GM19324 (cell line): Measurements from ENCODE around the gene KDM4C.
A peak's percentile ranks its signal among the peaks of the same experiment; 100 is the strongest.

Experiments
- ATAC-seq: cut with Tn5 transposase; IDR thresholded peaks from one replicate; pipeline ENCODE4 v1.9.1; 2021; ENCODE audit warnings: mild to moderate bottlenecking, moderate library complexity; ENCODE audit not compliant: unreplicated experiment, low FRiP score

KDM4C gene

DNA sequence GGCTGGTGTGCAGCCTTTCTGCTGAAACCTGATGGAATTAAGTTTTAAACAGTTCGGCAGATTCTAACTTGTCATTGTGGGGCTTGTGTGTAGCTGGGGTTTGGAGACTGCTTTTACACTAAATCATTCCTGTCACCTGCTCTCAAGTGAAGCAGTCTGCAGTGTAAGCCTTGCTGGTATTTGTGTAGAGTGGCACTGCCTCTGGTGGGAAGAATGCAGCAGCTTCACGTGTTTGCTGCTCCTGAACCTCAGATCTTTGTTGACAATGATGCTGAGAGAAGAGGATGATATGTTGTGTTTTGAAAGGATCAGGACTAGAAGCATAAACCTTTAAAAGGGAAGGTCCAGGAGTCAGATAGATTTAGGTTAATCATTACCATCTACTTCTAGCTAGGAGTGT lies 88.1 kb downstream of the KDM4C start:
- ATAC-seq: no peak

DNA sequence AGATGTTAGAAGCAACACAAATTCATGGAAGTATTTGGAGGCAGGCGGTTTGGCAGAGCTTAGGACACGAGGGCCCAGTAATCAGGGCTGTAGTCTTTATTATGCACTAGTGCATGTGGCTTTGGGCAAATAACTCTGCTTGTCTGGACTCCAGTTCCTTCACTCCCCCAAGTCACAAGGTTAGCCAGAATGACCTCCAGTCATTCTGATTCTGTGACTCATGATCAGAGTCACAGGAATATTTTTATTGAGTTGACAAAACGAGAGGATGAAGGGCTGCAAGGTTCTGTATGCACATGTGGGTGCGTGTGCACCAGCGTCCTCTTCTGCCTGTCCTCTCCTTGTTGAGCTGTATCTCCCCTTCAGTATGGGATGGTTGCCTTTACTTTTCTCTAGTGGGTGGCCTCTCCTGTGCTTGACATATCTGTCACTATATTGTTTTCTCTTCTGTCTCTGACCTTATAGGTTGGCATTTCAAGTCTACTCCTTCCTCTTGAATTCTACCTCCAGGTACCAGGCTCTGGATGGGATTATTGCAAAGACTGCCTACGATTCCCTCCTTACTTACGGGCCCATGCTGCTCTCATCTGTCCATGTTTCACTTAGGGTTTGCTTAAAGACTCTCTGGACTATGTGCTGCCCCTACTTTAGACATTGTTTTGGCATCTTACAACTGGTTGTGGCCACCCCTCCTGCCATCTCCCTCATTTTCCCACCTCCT lies 94.6 kb downstream of the KDM4C start:
- ATAC-seq: no peak

- ATAC-seq: no peak
Measured at GRCh38 chr9:6855860-6856259, 98.1 kb downstream of the KDM4C start.

DNA sequence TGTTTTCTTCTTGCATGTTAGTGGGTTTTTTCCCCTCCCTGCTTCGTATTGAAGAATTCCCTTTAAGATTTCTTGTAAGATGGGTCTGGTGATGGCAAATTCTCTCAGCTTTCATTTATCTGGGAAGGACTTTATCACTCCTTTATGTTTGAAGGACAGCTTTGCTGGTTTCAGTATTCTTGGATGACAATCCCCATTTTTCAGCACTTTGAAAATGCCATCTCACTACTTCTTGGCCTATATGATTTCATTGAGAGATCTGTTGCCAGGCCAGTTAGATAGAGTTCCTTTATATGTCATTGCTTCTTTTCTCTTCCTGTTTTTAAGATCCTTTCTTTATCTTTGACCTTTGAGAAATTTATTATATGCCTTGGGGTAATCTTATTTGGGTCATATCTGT lies 106.3 kb downstream of the KDM4C start:
- no peak for ATAC-seq

DNA sequence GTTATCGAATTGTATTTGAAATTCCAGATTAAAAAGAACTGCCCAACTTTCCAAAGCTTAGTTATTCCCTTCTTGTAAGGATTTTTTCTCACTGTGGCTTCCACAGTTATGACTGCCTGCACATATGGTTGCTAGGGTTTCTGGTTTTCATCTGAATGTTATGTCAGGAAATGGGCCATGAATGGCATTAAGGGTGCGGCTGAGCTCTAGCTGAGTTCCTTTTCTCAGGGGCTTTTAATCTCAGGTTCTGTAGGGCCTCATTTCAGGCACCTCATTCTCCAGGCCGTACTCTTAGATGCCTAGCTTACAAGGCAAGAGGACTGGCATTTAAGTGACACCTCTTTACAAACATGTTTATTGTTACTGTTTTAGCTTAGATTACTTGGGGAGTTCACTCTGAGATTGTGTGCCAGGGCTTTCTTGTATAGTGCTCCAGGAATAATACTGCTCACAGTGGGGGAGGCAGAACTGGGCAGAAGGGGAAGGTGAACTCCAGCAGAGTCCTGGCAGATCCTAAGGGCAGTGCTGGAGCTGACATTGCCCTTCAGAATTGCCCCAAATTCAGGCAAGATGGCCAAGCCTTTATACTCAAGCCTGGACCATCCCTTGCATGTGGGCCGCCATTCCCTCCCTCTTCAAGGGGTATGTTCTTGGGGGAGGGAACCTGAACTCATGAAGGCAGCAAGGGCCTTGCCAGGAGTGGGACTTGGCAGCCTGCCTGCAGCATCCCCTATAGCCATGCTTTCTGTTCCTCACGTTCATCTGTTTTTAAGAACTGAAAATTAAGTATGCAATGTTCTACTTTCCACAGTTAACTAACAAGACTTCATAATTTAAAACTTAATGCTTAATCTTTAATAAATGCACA lies 111.5 kb downstream of the KDM4C start:
- no peak for ATAC-seq

DNA sequence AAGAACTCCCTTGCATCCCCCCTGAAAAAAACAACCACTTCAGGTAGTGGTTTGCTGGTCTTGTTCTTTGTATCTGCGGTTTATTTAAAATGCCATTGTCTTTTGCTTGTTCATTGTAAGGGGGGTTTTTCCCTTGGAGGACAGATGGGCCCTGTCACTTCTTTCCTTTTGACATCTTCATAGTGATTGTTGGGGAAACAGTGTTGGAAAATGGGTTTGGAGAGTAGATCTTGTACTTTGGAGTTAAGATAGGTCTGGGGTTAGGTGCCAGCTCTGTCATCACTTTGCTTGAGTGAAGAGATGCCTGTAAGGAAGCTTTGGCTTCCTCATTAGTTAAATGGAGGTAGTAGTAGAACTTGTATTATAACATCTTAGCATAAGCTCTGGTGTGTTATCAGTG lies 112.4 kb downstream of the KDM4C start:
- no peak for ATAC-seq

DNA sequence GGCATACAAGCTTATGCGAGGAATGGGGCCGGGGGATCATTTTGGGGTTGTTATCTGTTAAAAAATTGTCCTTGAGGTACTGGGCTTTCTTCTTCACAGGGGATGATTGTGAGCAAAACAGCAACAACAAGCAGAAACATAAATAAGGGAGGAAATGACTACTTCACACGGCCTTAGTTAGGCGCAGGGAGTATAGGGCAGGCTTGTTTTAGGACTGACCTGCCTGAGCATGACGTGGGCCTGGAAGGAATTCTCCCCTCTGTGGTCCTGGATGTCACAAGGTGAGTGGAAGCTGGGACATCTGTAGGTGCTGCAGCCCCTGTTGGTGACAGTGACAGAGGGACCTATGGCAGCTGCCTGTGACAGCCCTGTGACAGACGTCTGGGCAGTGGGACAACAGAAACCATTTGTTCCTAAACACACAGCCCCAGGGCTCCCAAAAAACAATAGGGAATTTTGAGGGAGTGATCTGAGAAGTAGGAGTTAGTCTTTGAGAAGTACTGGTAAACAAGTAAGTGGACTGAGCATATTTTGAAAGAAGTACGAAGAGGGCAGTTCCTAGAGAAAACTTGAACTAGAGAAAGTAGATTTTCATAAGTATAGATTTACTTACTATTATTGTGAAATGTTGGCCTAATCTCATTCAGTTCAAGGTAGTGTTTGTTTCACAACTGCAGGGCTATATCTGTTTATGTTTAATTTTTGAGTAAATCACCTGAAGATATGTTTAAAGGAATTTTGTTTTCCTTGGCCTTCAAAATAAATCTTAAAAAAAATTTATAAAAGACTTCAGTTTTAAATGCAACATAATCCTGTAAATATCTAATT lies 113.1 kb downstream of the KDM4C start:
- no peak for ATAC-seq

DNA sequence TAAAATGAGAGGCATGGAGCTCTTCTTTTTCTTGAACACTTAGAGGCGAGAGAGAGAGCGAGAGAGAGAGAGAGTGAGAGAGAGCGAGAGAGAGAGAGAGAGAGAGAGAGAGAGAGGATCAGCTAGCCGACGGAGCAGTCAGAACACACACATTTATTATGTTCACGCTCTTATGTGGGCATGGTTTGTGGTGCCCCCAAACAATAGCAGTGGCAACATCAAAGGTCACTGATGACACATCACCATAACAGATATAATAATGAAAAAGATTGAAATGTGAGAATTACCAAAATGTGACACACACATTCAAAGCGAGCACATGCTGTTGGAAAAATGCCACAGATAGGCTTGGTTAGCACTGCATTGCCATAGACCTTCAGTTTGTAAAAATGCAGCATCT lies 116.1 kb downstream of the KDM4C start:
- ATAC-seq: no peak

GRCh38 chr9:6876195-6876894 lies 118.6 kb downstream of the KDM4C start:
- ATAC-seq: no peak

DNA sequence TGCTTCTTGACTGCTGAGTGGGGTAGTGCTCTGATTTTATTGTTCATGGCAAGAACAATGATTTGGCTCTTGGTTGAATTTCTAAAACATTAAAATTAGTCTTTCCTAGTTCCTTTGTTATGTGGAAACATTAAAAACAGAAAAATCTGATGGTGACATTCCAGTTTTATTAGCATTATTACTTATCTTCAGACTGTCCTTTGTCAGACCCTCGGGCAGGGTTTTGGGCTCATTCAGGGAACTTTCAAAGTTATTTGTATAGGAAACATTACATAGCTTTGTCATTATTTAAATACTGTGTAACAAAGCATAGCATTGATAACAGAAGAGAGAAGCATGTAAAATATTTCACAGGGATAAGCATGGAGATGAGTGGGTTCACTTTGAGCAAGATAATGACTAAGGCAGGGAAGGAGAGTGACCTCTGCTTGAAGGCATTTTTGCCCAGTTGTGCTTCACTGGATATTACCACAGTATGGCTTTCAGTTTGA lies 119.9 kb downstream of the KDM4C start:
- no peak for ATAC-seq

GRCh38 chr9:6880626-6881025 lies 122.9 kb downstream of the KDM4C start:
- no peak for ATAC-seq

DNA sequence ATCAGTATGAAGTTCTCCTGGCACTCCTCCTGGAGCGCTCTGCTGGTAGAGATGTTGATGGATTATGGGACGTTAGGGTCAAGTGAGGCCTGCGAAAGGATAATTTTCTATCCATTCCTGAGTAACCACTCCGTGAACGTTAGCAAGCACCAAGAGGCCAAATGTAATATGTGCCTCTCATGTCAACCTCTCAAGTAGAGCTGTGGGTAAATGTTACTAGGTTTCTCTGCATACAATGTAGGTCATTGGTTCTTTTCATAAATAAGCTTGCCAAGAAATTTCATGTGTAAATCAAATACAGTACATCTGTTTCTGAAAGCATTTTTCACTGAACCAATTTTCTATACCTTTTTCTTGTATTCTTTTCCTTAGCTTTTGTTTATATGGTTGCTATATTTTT lies 126.3 kb downstream of the KDM4C start:
- no peak for ATAC-seq

DNA sequence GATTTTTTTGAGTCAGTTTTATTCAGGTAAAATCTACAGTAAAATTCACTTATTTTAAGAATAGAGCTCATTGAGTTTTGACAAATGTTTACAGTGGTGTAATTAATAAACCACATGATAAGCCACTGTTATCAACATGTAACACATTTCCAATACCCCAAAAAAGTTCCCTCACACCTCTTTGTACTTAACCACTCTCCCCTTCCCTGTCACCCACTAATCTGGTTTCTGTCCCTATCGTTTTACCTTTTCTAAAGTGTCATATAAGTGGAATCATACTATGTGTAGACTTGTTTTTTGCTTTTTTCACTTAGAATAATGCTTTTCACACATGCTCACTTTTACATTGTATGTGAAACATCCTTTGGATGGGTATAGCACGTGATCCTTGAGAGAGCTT lies 127.2 kb downstream of the KDM4C start:
- ATAC-seq: no peak

DNA sequence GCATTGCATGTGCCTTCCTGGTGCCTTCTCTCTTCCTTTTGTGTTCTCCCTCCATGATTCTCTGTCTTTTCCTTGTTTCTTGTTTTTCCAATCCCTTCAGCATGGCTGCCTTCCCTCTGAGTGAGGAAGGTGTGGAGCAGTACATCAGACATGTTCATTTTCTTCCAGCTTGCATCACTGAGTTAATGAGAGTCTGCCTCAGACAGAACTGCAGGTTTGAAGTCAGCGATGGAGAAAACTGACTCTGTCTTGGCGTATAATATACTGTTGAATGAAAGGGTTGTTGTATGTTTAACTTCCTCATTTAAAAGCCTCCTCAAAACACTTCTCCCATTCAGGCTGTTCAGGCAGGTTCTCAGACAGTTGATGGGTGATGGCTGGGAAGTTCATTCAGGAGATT lies 129.3 kb downstream of the KDM4C start:
- ATAC-seq: no peak

- ATAC-seq: no peak
Measured at GRCh38 chr9:6889868-6890267, 132.1 kb downstream of the KDM4C start.

DNA sequence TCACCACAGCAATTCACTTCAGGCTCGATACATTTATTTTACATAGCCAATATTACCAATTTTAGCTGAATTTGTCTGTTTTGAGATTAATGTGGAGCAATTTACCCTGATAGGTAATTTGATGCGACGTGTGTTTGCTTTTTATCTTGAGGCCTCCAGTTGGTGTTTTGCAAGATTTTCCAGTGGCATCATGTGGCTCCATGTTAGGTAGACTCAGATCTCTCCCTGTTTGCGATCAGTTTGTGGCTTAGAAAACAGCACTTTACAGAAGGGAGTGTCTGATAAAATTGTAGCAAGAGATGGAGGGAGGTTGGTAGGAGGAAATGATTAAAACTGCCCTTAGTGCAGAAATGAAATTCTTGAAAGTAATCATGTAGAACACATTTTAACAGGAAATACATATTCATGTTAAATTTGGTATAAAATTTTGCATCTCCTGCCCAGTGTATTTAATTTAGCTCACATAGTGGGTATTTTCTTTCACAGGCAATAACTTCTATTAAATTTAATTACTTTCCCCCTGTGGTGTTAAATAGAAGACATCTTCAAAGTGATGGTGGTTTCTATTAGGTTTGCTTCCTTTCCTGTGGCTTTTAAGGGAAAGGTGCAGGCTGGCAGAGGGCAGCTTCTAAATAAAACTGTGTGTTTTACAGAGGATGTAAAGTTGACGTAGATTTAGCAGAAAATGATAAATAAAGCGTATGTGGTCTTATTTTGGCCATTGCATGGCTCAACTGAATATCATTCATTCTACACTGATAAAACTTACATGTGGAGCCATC lies 135.8 kb downstream of the KDM4C start:
- no peak for ATAC-seq

- peak; percentile 65 for ATAC-seq
Measured at GRCh38 chr9:6894135-6894534, 136.4 kb downstream of the KDM4C start.

DNA sequence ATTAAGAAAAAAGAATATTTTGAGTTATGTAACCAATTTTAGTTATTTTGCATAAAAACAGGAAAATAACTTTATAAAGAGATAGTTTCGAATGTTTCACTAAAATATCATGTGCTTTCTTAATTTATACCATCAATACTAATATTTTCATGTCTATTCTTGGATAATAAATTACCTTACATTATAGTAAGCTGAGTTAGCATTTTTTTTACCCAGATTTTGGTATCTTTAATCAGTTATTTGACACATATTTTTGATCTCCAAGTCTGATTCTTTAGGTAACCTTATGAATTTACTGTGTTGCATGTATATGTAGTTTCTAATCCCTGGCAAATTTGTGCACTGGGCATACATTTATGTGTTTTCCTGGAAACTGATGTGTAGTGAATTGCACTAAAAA lies 138.0 kb downstream of the KDM4C start:
- ATAC-seq: no peak

GRCh38 chr9:6896562-6896961 lies 138.8 kb downstream of the KDM4C start:
- no peak for ATAC-seq
